H9 (cell line): ENCODE measurements around the gene RPS27L. TPM values are rescaled to one million over a fixed set of nuclear protein-coding genes. Genes with fewer than 3 reads are reported as not detected.

Experiments used
- DNase-seq: peaks from one replicate; pipeline ENCODE4 v3.0.0-alpha.2; 2017
- H2AFZ ChIP-seq: one replicate; pipeline ENCODE4 v1.6.1; 2013; ENCODE audit warnings: mild to moderate bottlenecking, low read length, control low read depth, moderate library complexity
- H2AK5ac ChIP-seq: 2 replicates; pipeline ENCODE4 v1.6.1; 2013; ENCODE audit warnings: low read length, control low read depth, mixed read lengths; ENCODE audit not compliant: insufficient read length
- H2BK120ac ChIP-seq: one replicate; pipeline ENCODE4 v1.6.1; 2013; ENCODE audit warnings: low read depth, mild to moderate bottlenecking, low read length, control low read depth, inconsistent platforms; ENCODE audit not compliant: poor library complexity, severe bottlenecking
- H2BK12ac ChIP-seq: 2 replicates; pipeline ENCODE4 v1.6.1; 2013; ENCODE audit warnings: low read length, control low read depth, mixed read lengths, low read depth; ENCODE audit not compliant: insufficient read length
- H2BK15ac ChIP-seq: 2 replicates; pipeline ENCODE4 v1.6.1; 2013; ENCODE audit warnings: low read depth, low read length, control low read depth
- H2BK20ac ChIP-seq: one replicate; pipeline ENCODE4 v1.6.1; 2013; ENCODE audit warnings: low read depth, mild to moderate bottlenecking, low read length, control low read depth, inconsistent platforms; ENCODE audit not compliant: poor library complexity, severe bottlenecking
- H2BK5ac ChIP-seq: 2 replicates; pipeline ENCODE4 v1.6.1; 2013; ENCODE audit warnings: low read length, control low read depth, mixed read lengths; ENCODE audit not compliant: insufficient read length
- H3K14ac ChIP-seq: 2 replicates; pipeline ENCODE4 v1.6.1; 2013; ENCODE audit warnings: low read length, control low read depth; ENCODE audit not compliant: insufficient read depth
- H3K18ac ChIP-seq: 2 replicates; pipeline ENCODE4 v1.6.1; 2013; ENCODE audit warnings: low read depth, mild to moderate bottlenecking, mixed read lengths, low read length, control low read depth; ENCODE audit not compliant: insufficient read length
- H3K23ac ChIP-seq: 2 replicates; pipeline ENCODE4 v1.6.1; 2013; ENCODE audit warnings: low read length, control low read depth, mixed read lengths, low read depth; ENCODE audit not compliant: insufficient read length
- H3K23me2 ChIP-seq: 2 replicates; pipeline ENCODE4 v1.6.1; 2013; ENCODE audit warnings: low read depth, mild to moderate bottlenecking, mixed read lengths, low read length, control low read depth; ENCODE audit not compliant: insufficient read length, poor library complexity, severe bottlenecking
- H3K27ac ChIP-seq: 2 replicates; pipeline ENCODE4 v1.5.1; 2013; ENCODE audit warnings: low read length, control low read depth, mixed read lengths, low read depth; ENCODE audit not compliant: insufficient read length
- H3K27me3 ChIP-seq: 2 replicates; pipeline ENCODE4 v1.6.1; 2013; ENCODE audit warnings: low read length, control low read depth, inconsistent platforms; ENCODE audit not compliant: insufficient read depth
- H3K4ac ChIP-seq: 2 replicates; pipeline ENCODE4 v1.6.1; 2013; ENCODE audit warnings: low read depth, mild to moderate bottlenecking, control low read depth, inconsistent platforms, low read length, moderate library complexity
- H3K4me1 ChIP-seq: 2 replicates; pipeline ENCODE4 v1.6.1; 2013; ENCODE audit warnings: low read length, control low read depth, inconsistent platforms; ENCODE audit not compliant: insufficient read depth
- H3K4me2 ChIP-seq: 2 replicates; pipeline ENCODE4 v1.6.1; 2013; ENCODE audit warnings: low read length, control low read depth, mixed read lengths; ENCODE audit not compliant: insufficient read length, insufficient read depth
- H3K56ac ChIP-seq: 2 replicates; pipeline ENCODE4 v1.6.1; 2013; ENCODE audit warnings: low read depth, mild to moderate bottlenecking, mixed read lengths, low read length, control low read depth; ENCODE audit not compliant: insufficient read length
- H3K79me1 ChIP-seq: 2 replicates; pipeline ENCODE4 v1.6.1; 2013; ENCODE audit warnings: low read depth, mild to moderate bottlenecking, moderate library complexity, low read length, control low read depth, inconsistent platforms; ENCODE audit not compliant: insufficient read depth, poor library complexity, severe bottlenecking
- H3K79me2 ChIP-seq: 2 replicates; pipeline ENCODE4 v1.6.1; 2013; ENCODE audit warnings: low read length, control low read depth, inconsistent platforms; ENCODE audit not compliant: insufficient read depth
- H3K9ac ChIP-seq: 2 replicates; pipeline ENCODE4 v1.6.1; 2013; ENCODE audit warnings: low read length, control low read depth, mixed read lengths; ENCODE audit not compliant: insufficient read length; ENCODE audit errors: extremely low read depth
- H3K9me3 ChIP-seq: one replicate; pipeline ENCODE4 v1.6.1; 2013; ENCODE audit warnings: low read depth, low read length, inconsistent platforms; ENCODE audit not compliant: control insufficient read depth
- H3T11ph ChIP-seq: one replicate; pipeline ENCODE4 v1.6.1; 2013; ENCODE audit warnings: mild to moderate bottlenecking, low read length, control low read depth, inconsistent platforms
- H4K20me1 ChIP-seq: one replicate; pipeline ENCODE4 v1.6.1; 2013; ENCODE audit not compliant: control insufficient read depth, insufficient read length, insufficient read depth
- H4K5ac ChIP-seq: 2 replicates; pipeline ENCODE4 v1.6.1; 2013; ENCODE audit warnings: low read depth, mild to moderate bottlenecking, mixed read lengths, low read length, control low read depth; ENCODE audit not compliant: insufficient read length
- H4K8ac ChIP-seq: replicated peaks from 2 replicates; pipeline ENCODE4 v1.6.1; 2013; ENCODE audit warnings: low read length, control low read depth, mixed read lengths, low read depth; ENCODE audit not compliant: insufficient read length
- H4K91ac ChIP-seq: 2 replicates; pipeline ENCODE4 v1.6.1; 2013; ENCODE audit warnings: low read depth, mild to moderate bottlenecking, moderate library complexity, mixed read lengths, low read length, control low read depth; ENCODE audit not compliant: insufficient read length
- H3K27ac Mint-ChIP-seq, 3 experiments: 2 replicates in 2 of 3; 3 replicates in 1 of 3; pipeline ENCODE4 v1.8.0; 2020 to 2021; ENCODE audit warnings: mixed read lengths in 3 of 3, mild to moderate bottlenecking in 1 of 3, moderate library complexity in 1 of 3
- H3K27me3 Mint-ChIP-seq: 2 replicates; pipeline ENCODE4 v1.8.0; 2021; ENCODE audit warnings: low read depth, mild to moderate bottlenecking, moderate library complexity, mixed read lengths
- H3K36me3 Mint-ChIP-seq, 3 experiments: 2 replicates in 2 of 3; 3 replicates in 1 of 3; pipeline ENCODE4 v1.8.0; 2020 to 2021; ENCODE audit warnings: low read depth in 3 of 3, mixed read lengths in 3 of 3; ENCODE audit not compliant: insufficient read depth in 1 of 3
- H3K4me1 Mint-ChIP-seq, 2 experiments: 2 replicates each; pipeline ENCODE4 v1.8.0; 2020; ENCODE audit warnings: mixed read lengths in 2 of 2
- H3K4me3 Mint-ChIP-seq, 2 experiments: 2 replicates in 1 of 2; 3 replicates in 1 of 2; pipeline ENCODE4 v1.8.0; 2020 to 2021; ENCODE audit warnings: mild to moderate bottlenecking in 2 of 2, mixed read lengths in 2 of 2, moderate library complexity in 1 of 2
- H3K9me3 Mint-ChIP-seq, 2 experiments: 2 replicates in 1 of 2; 3 replicates in 1 of 2; pipeline ENCODE4 v1.8.0; 2020; ENCODE audit warnings: mild to moderate bottlenecking in 2 of 2, mixed read lengths in 2 of 2, moderate library complexity in 1 of 2
- CTCF ChIP-seq: fragments of 200-600 bp; sonication (generic); conservative IDR thresholded peaks from 3 replicates; pipeline ENCODE4 v1.8.0; 2021; ENCODE audit warnings: antibody characterized with exemption, mild to moderate bottlenecking
- WGBS: extraction: QIAGEN DNeasy Blood & Tissue Kit; methylation state at CpG from one replicate; pipeline ENCODE4 v1.1.7; 2013; ENCODE audit warnings: missing lambda C conversion rate, low lambda C conversion rate, mixed read lengths; ENCODE audit not compliant: insufficient read length; ENCODE audit errors: extremely low coverage; 5-methylcytosine and 5-hydroxymethylcytosine counted together
- total RNA-seq: library from RNA; stranded (reverse); gene quantifications from 2 replicates; pipeline ENCODE4 v1.2.1, GENCODE V29; 2021

The RPS27L gene
- total RNA-seq, 1 experiment from 2014 or later, result 180 TPM

GRCh38 chr15:63124506-63124905 lies 32.8 kb downstream of the RPS27L start:
- no peak for DNase-seq
- Histone ChIP-seq H3K27ac (no peak overlapping the region), H3K56ac (no peak overlapping the region), H2BK5ac (no peak overlapping the region), H4K20me1 (no peaks in the 10 kb centered on the region), H2BK20ac (no peak overlapping the region), H3K9ac (no peak overlapping the region), H2BK120ac (no peak overlapping the region), H3K79me2 (no peaks in the 10 kb centered on the region), H2AK5ac (no peak overlapping the region), H3K4ac (no peak overlapping the region), H4K8ac (no peak overlapping the region), H3K23ac (no peak overlapping the region), H3K18ac (no peak overlapping the region), H3T11ph (no peak overlapping the region), H3K23me2 (peaks cover 2% of the 10 kb centered on the region), H3K27me3 (no peaks in the 10 kb centered on the region), H3K14ac (no peak overlapping the region), H2AFZ (no peak overlapping the region), H3K4me2 (no peak overlapping the region), H2BK15ac (no peak overlapping the region), H4K5ac (no peak overlapping the region), H3K4me1 (no peaks in the 10 kb centered on the region), H2BK12ac (no peak overlapping the region), H3K79me1 (no peaks in the 10 kb centered on the region), H4K91ac (no peak overlapping the region), H3K9me3 (no peaks in the 10 kb centered on the region)
- no peak overlapping the region for H3K4me3 Mint-ChIP-seq
- H3K27me3 Mint-ChIP-seq, result no peaks in the 10 kb centered on the region
- peaks cover 1 to 6% of the 10 kb centered on the region in 2 experiments for H3K9me3 Mint-ChIP-seq
- peaks cover 2 to 16% (median 9%) of the 10 kb centered on the region in 3 experiments for H3K36me3 Mint-ChIP-seq
- peaks cover 10% of the 10 kb centered on the region in 2 experiments for H3K4me1 Mint-ChIP-seq
- no peak overlapping the region for H3K27ac Mint-ChIP-seq
- no peak for TF ChIP-seq CTCF
- no CpG with 5 or more reads among the region's 9 CpGs for WGBS
